Endothelial cell of umbilical vein (primary cell): ENCODE results near the gene TLE4. TPM values are rescaled to one million over a fixed set of nuclear protein-coding genes. Genes with fewer than 3 reads are reported as not detected.
"Not testable (repeated sequence)": the region's sequence is repeated elsewhere in the genome, so short reads cannot be mapped to it uniquely, and the experiment has no call there.

ENCODE experiments used
- BruUV-seq: library from RNA; stranded (reverse); fragments of 400-500 nt; replicated peaks from 2 replicates; lab custom pipeline; 2021; lab: Mats Ljungman, UMichigan
- CTCF ChIA-PET: fragments of 300-600, 350-600 bp; sonication (Branson Sonifier 250); formaldehyde crosslinking; loops from one replicate; lab custom pipeline; 2021; ENCODE audit warnings: antibody characterized with exemption, inconsistent platforms; lab: Charles Lee
- POLR2A ChIA-PET: fragments of 300-600, 350-600 bp; sonication (Branson Sonifier 250); formaldehyde crosslinking; loops from one replicate; lab custom pipeline; 2021; ENCODE audit warnings: antibody characterized with exemption, inconsistent platforms; lab: Charles Lee
- DNase-seq: peaks from one replicate; pipeline ENCODE4 v3.0.0-alpha.2; 2011; ENCODE audit warnings: low read depth, low spot score
- FAIRE-seq: peaks from 2 replicates; lab custom pipeline; 2011; peaks lifted over from hg19 to GRCh38; lab: Jason Lieb, UNC
- H2AFZ ChIP-seq: 2 replicates; pipeline ENCODE4 v1.6.0; 2012; ENCODE audit warnings: low read depth, low read length, control low read depth, inconsistent platforms
- H3K27ac ChIP-seq: 2 replicates; pipeline ENCODE4 v1.5.1; 2011; ENCODE audit warnings: low read depth, mild to moderate bottlenecking, control low read depth, low read length, moderate library complexity; ENCODE audit not compliant: insufficient read depth
- H3K27me3 ChIP-seq, 2 experiments: 2 replicates each; pipeline versions ENCODE4 v1.6.0 to v1.6.1; 2011; ENCODE audit warnings: low read length in 2 of 2, mixed read lengths in 1 of 2; ENCODE audit not compliant: control insufficient read depth in 2 of 2, insufficient read depth in 2 of 2
- H3K36me3 ChIP-seq, 2 experiments: 2 replicates in 1 of 2; 3 replicates in 1 of 2; pipeline ENCODE4 v1.5.1; 2011; ENCODE audit warnings: low read length in 2 of 2, mild to moderate bottlenecking in 1 of 2, moderate library complexity in 1 of 2; ENCODE audit not compliant: control insufficient read depth in 2 of 2, insufficient read depth in 2 of 2; ENCODE audit errors: extremely low read depth in 1 of 2
- H3K4me1 ChIP-seq: 3 replicates; pipeline ENCODE4 v1.5.1; 2011; ENCODE audit warnings: mild to moderate bottlenecking, low read length; ENCODE audit not compliant: control insufficient read depth, insufficient read depth; ENCODE audit errors: extremely low read depth
- H3K4me2 ChIP-seq: 2 replicates; pipeline ENCODE4 v1.6.1; 2011; ENCODE audit warnings: low read length, control low read depth, mixed read lengths; ENCODE audit not compliant: insufficient read depth
- H3K4me3 ChIP-seq, 3 experiments: fragments of 200-600 bp in 1 of 3; sonication (generic), shearing (Covaris generic) in 1 of 3; replicated peaks in 1 of 3; 2 replicates each; pipeline ENCODE4 v1.5.1; 2011 to 2016; ENCODE audit warnings: control low read depth in 3 of 3, low read length in 3 of 3, mild to moderate bottlenecking in 2 of 3, inconsistent platforms in 1 of 3, low read depth in 1 of 3, moderate library complexity in 1 of 3; ENCODE audit not compliant: insufficient read depth in 1 of 3
- H3K79me2 ChIP-seq: 2 replicates; pipeline ENCODE4 v1.6.0; 2012; ENCODE audit warnings: low read length, inconsistent platforms; ENCODE audit not compliant: control insufficient read depth, insufficient read depth
- H3K9ac ChIP-seq: replicated peaks from 2 replicates; pipeline ENCODE3; 2011; ENCODE audit warnings: low read length, control low read depth; ENCODE audit not compliant: insufficient read depth; ENCODE audit errors: extremely low read depth
- H3K9me1 ChIP-seq: replicated peaks from 3 replicates; pipeline ENCODE4 v1.6.0; 2011; ENCODE audit warnings: mild to moderate bottlenecking, low read length; ENCODE audit not compliant: control insufficient read depth, insufficient read depth; ENCODE audit errors: extremely low read depth
- H3K9me3 ChIP-seq: replicated peaks from 2 replicates; pipeline ENCODE4 v1.5.1; 2012; ENCODE audit warnings: low read length, inconsistent platforms; ENCODE audit not compliant: control insufficient read depth, insufficient read depth
- H4K20me1 ChIP-seq: replicated peaks from 2 replicates; pipeline ENCODE3; 2011; ENCODE audit warnings: mild to moderate bottlenecking, low read length; ENCODE audit not compliant: control insufficient read depth, insufficient read depth; ENCODE audit errors: extremely low read depth
- CTCF ChIP-seq, 2 donors: IDR thresholded peaks; 1 replicate in 1 of 2; 2 replicates in 1 of 2; pipeline ENCODE4 v1.5.1; 2011; ENCODE audit warnings: low read length in 2 of 2, mild to moderate bottlenecking in 2 of 2, moderate library complexity in 2 of 2, control low read depth in 1 of 2, inconsistent platforms in 1 of 2, low read depth in 1 of 2; ENCODE audit not compliant: insufficient read depth in 1 of 2; ENCODE audit errors: extremely low read depth in 1 of 2
- EZH2 ChIP-seq: IDR thresholded peaks from 2 replicates; pipeline ENCODE4 v1.6.1; 2012; ENCODE audit warnings: borderline replicate concordance, low read depth, mild to moderate bottlenecking, moderate library complexity, low read length, inconsistent platforms; ENCODE audit not compliant: severe bottlenecking
- FOS ChIP-seq: IDR thresholded peaks from 2 replicates; pipeline ENCODE4 v1.6.1; 2011; ENCODE audit warnings: mild to moderate bottlenecking, low read length, moderate library complexity, borderline replicate concordance; ENCODE audit not compliant: insufficient read depth
- GATA2 ChIP-seq: IDR thresholded peaks from 2 replicates; pipeline ENCODE4 v1.7.0; 2011; ENCODE audit warnings: low read depth, mild to moderate bottlenecking, moderate library complexity, mixed read lengths, low read length; ENCODE audit not compliant: insufficient read length, insufficient read depth
- JUN ChIP-seq: IDR thresholded peaks from 2 replicates; pipeline ENCODE4 v1.6.1; 2011; ENCODE audit warnings: borderline replicate concordance, low read depth; ENCODE audit not compliant: insufficient read length, insufficient read depth
- MYC ChIP-seq: IDR thresholded peaks from one replicate; pipeline ENCODE4 v1.6.1; 2011; ENCODE audit warnings: mild to moderate bottlenecking, low read depth, low read length
- POLR2A ChIP-seq: IDR thresholded peaks from 2 replicates; pipeline ENCODE4 v1.6.1; 2012; ENCODE audit warnings: low read depth, mild to moderate bottlenecking, control low read depth, low read length
- POLR2AphosphoS5 ChIP-seq: IDR thresholded peaks from 2 replicates; pipeline ENCODE4 v1.6.1; 2012; ENCODE audit warnings: low read depth, mild to moderate bottlenecking, control low read depth, low read length, moderate library complexity; ENCODE audit not compliant: insufficient read depth
- dilution Hi-C: fragments of 300-500 bp; cut with MboI; formaldehyde crosslinking; loops from one replicate; pipeline ENCODE4 v1.15.0; 2019; ENCODE audit warnings: low sequenced_read_pairs; ENCODE audit not compliant: extremely low pct_ligation_motif_present
- intact Hi-C: fragments of 100-400 bp; cut with micrococcal nuclease; formaldehyde crosslinking; loops from one replicate; pipeline ENCODE4 v1.10.0; 2022
- polyA plus RNA-seq, 4 experiments: library from polyadenylated mRNA; depleted of rRNA in 3 of 4; stranded (reverse) in 3 of 4; unstranded in 1 of 4; fragments of >200 nt; gene quantifications; 2 replicates each; pipeline versions ENCODE4 v1.2.1 to v1.2.3, GENCODE V29; 2011 to 2012; ENCODE audit warnings: missing spikeins in 1 of 4
- total RNA-seq: library from RNA; stranded (reverse); gene quantifications from 2 replicates; pipeline ENCODE4 v1.2.3, GENCODE V29; 2021
- TF ChIP-seq, protein P1 (sequence below): IDR thresholded peaks from 2 replicates; pipeline ENCODE4 v1.6.1; 2011; ENCODE audit not compliant: insufficient read depth, insufficient read length

Gene TLE4
- total and polyA plus RNA-seq, 2 donors (not counting 3 experiments of a cell fraction or from before 2014, with no cell fraction given): 31.4 to 32.3 TPM

DNA sequence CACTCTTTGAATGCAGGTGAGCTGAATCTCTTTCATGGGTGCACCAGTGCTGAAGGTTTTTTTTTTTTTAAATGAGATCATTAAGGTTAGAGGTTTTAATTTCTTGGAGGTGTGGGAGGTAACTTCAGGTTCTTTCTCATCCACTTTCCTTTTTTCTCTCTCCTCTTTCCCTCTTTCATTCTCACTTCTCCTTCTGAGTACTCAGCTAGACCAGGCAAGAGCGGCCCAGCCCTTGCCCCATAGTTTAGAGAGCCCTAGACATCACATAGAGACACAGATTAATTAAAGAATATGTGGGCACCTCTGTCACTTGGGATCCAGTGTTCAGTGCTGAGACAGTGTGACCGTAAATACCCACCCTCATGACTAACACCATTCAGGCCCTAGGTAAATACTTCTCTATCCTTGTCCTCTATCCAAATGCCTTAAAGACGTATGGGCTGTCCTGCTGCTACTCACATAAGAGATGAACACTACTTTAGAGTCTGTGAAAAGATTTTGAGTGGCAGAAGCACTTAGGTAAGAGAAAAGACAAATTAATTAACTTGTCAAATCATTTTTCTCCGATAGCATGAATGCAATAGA, 174.1 kb downstream of the TLE4 start:
- H2AFZ ChIP-seq: no peak overlapping the region
- no peaks in the 10 kb centered on the region for H3K4me1 ChIP-seq
- dilution Hi-C loops: no loop called here
- no peaks in the 10 kb centered on the region for H3K36me3 ChIP-seq
- intact Hi-C loops: no loop called here
- H4K20me1 ChIP-seq: no peaks in the 10 kb centered on the region
- H3K9me3 ChIP-seq: no peaks in the 10 kb centered on the region
- TF ChIP-seq, protein P1, sequence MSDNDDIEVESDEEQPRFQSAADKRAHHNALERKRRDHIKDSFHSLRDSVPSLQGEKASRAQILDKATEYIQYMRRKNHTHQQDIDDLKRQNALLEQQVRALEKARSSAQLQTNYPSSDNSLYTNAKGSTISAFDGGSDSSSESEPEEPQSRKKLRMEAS: no peak
- no peak for TF ChIP-seq MYC
- no peak for TF ChIP-seq JUN
- no peak for TF ChIP-seq EZH2
- no peak for TF ChIP-seq CTCF (IDR thresholded peaks at IDR 0.05; ENCODE audit: extremely low read depth in 1 of 2, insufficient read depth in 1 of 2, low read depth in 1 of 2, low read length in 2 of 2)
- no peak for TF ChIP-seq POLR2AphosphoS5
- no peak for TF ChIP-seq POLR2A
- TF ChIP-seq FOS: no peak
- TF ChIP-seq GATA2: no peak
- H3K79me2 ChIP-seq: no peaks in the 10 kb centered on the region
- ChIA-PET CTCF (no interaction called here), POLR2A (no interaction called here)
- no peak overlapping the region for H3K4me3 ChIP-seq
- H3K27me3 ChIP-seq: peaks cover 0 to 2% of the 10 kb centered on the region in 2 experiments
- H3K4me2 ChIP-seq: no peak overlapping the region
- H3K27ac ChIP-seq: no peak overlapping the region
- BruUV-seq: no TSS peak
- DNase-seq: no peak
- no peak for FAIRE-seq
- H3K9me1 ChIP-seq: no peaks in the 10 kb centered on the region
- H3K9ac ChIP-seq: no peak overlapping the region

- H3K27ac ChIP-seq, H4K20me1 ChIP-seq, H3K9ac ChIP-seq, CTCF ChIA-PET, BruUV-seq, H2AFZ ChIP-seq, H3K4me2 ChIP-seq, POLR2A ChIA-PET, H3K9me1 ChIP-seq, FAIRE-seq, H3K4me3 ChIP-seq, H3K9me3 ChIP-seq, H3K36me3 ChIP-seq, DNase-seq, dilution Hi-C loops, H3K27me3 ChIP-seq, intact Hi-C loops, H3K4me1 ChIP-seq, H3K79me2 ChIP-seq: not testable (repeated sequence)
Observed at GRCh38 chr9:79751895-79752466, 180.2 kb downstream of the TLE4 start.
